ENCODE measurements around the gene DSC1.

GRCh38 chr18:31105733-31106132 lies 56.9 kb downstream of the DSC1 start:
- TF ChIP-seq CTCF (optimal IDR thresholded peaks at IDR 0.05 in 1 of 3, IDR thresholded peaks at IDR 0.05 in 1 of 3, conservative IDR thresholded peaks at IDR 0.05 in 1 of 3; ENCODE audit: extremely low read depth in 1 of 3, insufficient read depth in 2 of 3, low read length in 3 of 3): no peak
- TF ChIP-seq EZH2 (IDR thresholded peaks at IDR 0.05; ENCODE audit: low read length): no peak
